ENCODE data around the gene CCDC182. TPM values are rescaled to one million over a fixed set of nuclear protein-coding genes. Genes with fewer than 3 reads are reported as not detected.

CCDC182 gene
- polyA plus RNA-seq, 1 of the 3 experiments (the other 2 are of a cell fraction) = not detected

GRCh38 chr17:57701124-57701523 lies 44.0 kb downstream of the CCDC182 start:
- ChIA-PET CTCF (interaction anchor here (0.9 to 2.7 kb wide), 10 partner anchors 21 to 579 kb away, joined by 3 to 12 read pairs (median 3); no protein-coding TSS in a partner anchor), POLR2A (interaction anchor here (1.7 kb wide), 1 partner anchor 78 kb away, joined by 5 read pairs; no protein-coding TSS in a partner anchor)
- no peak for DNase-seq
- Histone ChIP-seq H3F3A (replicated peaks; ENCODE audit: insufficient read depth) (no peaks in the 10 kb centered on the region), H3K27ac (ENCODE audit: low read depth in 2 of 2, low read length in 1 of 2) (no peak overlapping the region; a peak in 1 of 4 replicates), H2AFZ (ENCODE audit: low read depth) (no peak overlapping the region), H3K36me3 (replicated peaks in 1 of 2; ENCODE audit: control insufficient read depth in 1 of 2, insufficient read depth in 2 of 2, low read length in 1 of 2) (no peaks in the 10 kb centered on the region), H3K9me2 (no peaks in the 10 kb centered on the region), H3K9ac (no peak overlapping the region), H3K4me2 (no peak overlapping the region), H3K4me3 (ENCODE audit: low read depth in 2 of 2, low read length in 1 of 2) (no peak overlapping the region), H4K20me1 (ENCODE audit: insufficient read depth) (no peaks in the 10 kb centered on the region), H3K79me2 (ENCODE audit: insufficient read depth) (no peaks in the 10 kb centered on the region), H3K27me3 (ENCODE audit: insufficient read depth) (no peaks in the 10 kb centered on the region), H3K4me1 (ENCODE audit: control insufficient read depth in 1 of 2, insufficient read depth in 2 of 2, low read depth in 1 of 2, low read length in 1 of 2) (peaks cover 0 to 26% of the 10 kb centered on the region in 2 experiments; a peak in 2 of 4 replicates), H3K9me3 (no peaks in the 10 kb centered on the region)
- 75% methylated on average over 5 of the region's 5 CpGs for WGBS (ENCODE audit: low lambda C conversion rate)
- TF ChIP-seq MEF2A (IDR thresholded peaks at IDR 0.05; ENCODE audit: borderline replicate concordance, low read depth) = no peak

GRCh38 chr17:57699751-57700219 lies 45.3 kb downstream of the CCDC182 start:
- no peak overlapping the region for H3K4me2 ChIP-seq
- no peaks in the 10 kb centered on the region for H3K9me2 ChIP-seq
- H4K20me1 ChIP-seq (ENCODE audit: insufficient read depth) = no peaks in the 10 kb centered on the region
- peak overlapping the region in 1 of 2 experiments; percentile 87; a peak in 2 of 4 replicates for H3K27ac ChIP-seq (ENCODE audit: low read depth in 2 of 2, low read length in 1 of 2)
- no peaks in the 10 kb centered on the region for H3K79me2 ChIP-seq (ENCODE audit: insufficient read depth)
- TF ChIP-seq GATA2 (CRISPR knock-in tag; IDR thresholded peaks at IDR 0.05) (peak; percentile 95), RFX5 (IDR thresholded peaks at IDR 0.05; ENCODE audit: low read length) (no peak), EP300 (IDR thresholded peaks at IDR 0.05; ENCODE audit: borderline replicate concordance in 1 of 2, low read depth in 1 of 2, low read length in 1 of 2) (peak in 1 of 2 experiments; percentile 89; a peak in 2 of 4 replicates), RCOR1 (IDR thresholded peaks at IDR 0.05; ENCODE audit: low read length) (peak; percentile 76), RAD21 (IDR thresholded peaks at IDR 0.05; ENCODE audit: low read length) (peak; percentile 13), FOXJ3 (CRISPR knock-in tag; IDR thresholded peaks at IDR 0.05) (peak; percentile 89; the same call in 1 of the 2 replicates), PBX3 (IDR thresholded peaks at IDR 0.05) (0 out of 2 replicates have a peak, but pooled peaks have one; percentile 22), CHD2 (IDR thresholded peaks at IDR 0.05; ENCODE audit: low read length, partially characterized antibody) (peak; percentile 85), JUND (IDR thresholded peaks at IDR 0.05) (no peak), SMC3 (IDR thresholded peaks at IDR 0.05; ENCODE audit: low read depth, low read length) (no peak; the same call in 1 of the 2 replicates), TAF1 (IDR thresholded peaks at IDR 0.05; ENCODE audit: borderline replicate concordance, low read depth, low read length) (no peak), TCF12 (IDR thresholded peaks at IDR 0.05) (0 out of 2 replicates have a peak, but pooled peaks have one; percentile 8), MXI1 (IDR thresholded peaks at IDR 0.05; ENCODE audit: low read depth, low read length) (peak; percentile 37; the same call in 1 of the 2 replicates), POLR2AphosphoS5 (IDR thresholded peaks at IDR 0.05; ENCODE audit: low read depth, low read length) (no peak)
- TF ChIP-seq, protein P1, sequence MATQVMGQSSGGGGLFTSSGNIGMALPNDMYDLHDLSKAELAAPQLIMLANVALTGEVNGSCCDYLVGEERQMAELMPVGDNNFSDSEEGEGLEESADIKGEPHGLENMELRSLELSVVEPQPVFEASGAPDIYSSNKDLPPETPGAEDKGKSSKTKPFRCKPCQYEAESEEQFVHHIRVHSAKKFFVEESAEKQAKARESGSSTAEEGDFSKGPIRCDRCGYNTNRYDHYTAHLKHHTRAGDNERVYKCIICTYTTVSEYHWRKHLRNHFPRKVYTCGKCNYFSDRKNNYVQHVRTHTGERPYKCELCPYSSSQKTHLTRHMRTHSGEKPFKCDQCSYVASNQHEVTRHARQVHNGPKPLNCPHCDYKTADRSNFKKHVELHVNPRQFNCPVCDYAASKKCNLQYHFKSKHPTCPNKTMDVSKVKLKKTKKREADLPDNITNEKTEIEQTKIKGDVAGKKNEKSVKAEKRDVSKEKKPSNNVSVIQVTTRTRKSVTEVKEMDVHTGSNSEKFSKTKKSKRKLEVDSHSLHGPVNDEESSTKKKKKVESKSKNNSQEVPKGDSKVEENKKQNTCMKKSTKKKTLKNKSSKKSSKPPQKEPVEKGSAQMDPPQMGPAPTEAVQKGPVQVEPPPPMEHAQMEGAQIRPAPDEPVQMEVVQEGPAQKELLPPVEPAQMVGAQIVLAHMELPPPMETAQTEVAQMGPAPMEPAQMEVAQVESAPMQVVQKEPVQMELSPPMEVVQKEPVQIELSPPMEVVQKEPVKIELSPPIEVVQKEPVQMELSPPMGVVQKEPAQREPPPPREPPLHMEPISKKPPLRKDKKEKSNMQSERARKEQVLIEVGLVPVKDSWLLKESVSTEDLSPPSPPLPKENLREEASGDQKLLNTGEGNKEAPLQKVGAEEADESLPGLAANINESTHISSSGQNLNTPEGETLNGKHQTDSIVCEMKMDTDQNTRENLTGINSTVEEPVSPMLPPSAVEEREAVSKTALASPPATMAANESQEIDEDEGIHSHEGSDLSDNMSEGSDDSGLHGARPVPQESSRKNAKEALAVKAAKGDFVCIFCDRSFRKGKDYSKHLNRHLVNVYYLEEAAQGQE (IDR thresholded peaks at IDR 0.05; ENCODE audit: low read depth, low read length) = no peak
- H3K9me3 ChIP-seq = no peaks in the 10 kb centered on the region
- POLR2A ChIA-PET = interaction anchor here (0.6 to 1.7 kb wide), 7 partner anchors 9 to 114 kb away, joined by 3 to 10 read pairs (median 3); no protein-coding TSS in a partner anchor
- WGBS (ENCODE audit: low lambda C conversion rate) = 14% methylated on average over 9 of the region's 9 CpGs
- no peak overlapping the region; a peak in 1 of 4 replicates for H3K4me3 ChIP-seq (ENCODE audit: low read depth in 2 of 2, low read length in 1 of 2)
- no peak overlapping the region for H3K9ac ChIP-seq
- no peaks in the 10 kb centered on the region for H3K27me3 ChIP-seq (ENCODE audit: insufficient read depth)
- H3F3A ChIP-seq (replicated peaks; ENCODE audit: insufficient read depth) = no peaks in the 10 kb centered on the region
- H3K36me3 ChIP-seq (replicated peaks in 1 of 2; ENCODE audit: control insufficient read depth in 1 of 2, insufficient read depth in 2 of 2, low read length in 1 of 2) = no peaks in the 10 kb centered on the region
- H2AFZ ChIP-seq (ENCODE audit: low read depth) = no peak overlapping the region
- DNase-seq = peak; percentile 82
- H3K4me1 ChIP-seq (ENCODE audit: control insufficient read depth in 1 of 2, insufficient read depth in 2 of 2, low read depth in 1 of 2, low read length in 1 of 2) = peaks cover 0 to 22% of the 10 kb centered on the region in 2 experiments; a peak in 2 of 4 replicates
- CTCF ChIA-PET = interaction anchor here (0.6 to 2.1 kb wide), 9 partner anchors 11 to 578 kb away, joined by 3 to 7 read pairs (median 4); no protein-coding TSS in a partner anchor

Measured in SK-N-SH (cell line).